ENCODE results near the gene CPNE5. TPM values are rescaled to one million over a fixed set of nuclear protein-coding genes. Genes with fewer than 3 reads are reported as not detected.

CPNE5 gene
- total RNA-seq, 2 experiments from 2014 or later: 4.0 TPM

DNA sequence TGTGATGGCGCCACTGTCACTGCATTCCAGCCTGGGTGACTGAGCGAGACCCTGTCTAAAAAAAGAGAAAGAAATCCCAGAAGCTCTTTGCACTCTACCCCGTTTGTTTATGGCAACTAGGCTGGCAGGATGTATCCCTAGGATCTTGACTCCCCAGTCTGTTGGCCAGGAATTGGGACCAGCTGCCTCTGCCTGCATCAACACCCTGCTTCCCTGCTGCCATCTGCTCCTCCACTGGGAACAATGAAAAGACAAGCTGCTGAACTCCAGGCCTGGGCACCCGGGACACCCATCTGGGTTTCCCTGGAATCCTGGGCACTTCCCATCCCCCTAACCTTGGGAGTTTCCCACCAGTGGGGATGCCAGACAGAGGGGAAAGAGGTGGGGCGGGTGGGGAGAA is 64.9 kb downstream of the CPNE5 start:
- Mint-ChIP-seq H3K27ac (no peak overlapping the region), H3K9me3 (no peaks in the 10 kb centered on the region), H3K36me3 (ENCODE audit: low read depth) (no peaks in the 10 kb centered on the region), H3K4me1 (peaks cover 27% of the 10 kb centered on the region), H3K4me3 (no peak overlapping the region), H3K27me3 (peaks cover 18% of the 10 kb centered on the region)
- CTCF ChIA-PET: interaction anchor here (0.7 to 12.1 kb wide), 3 partner anchors 9 to 244 kb away, joined by 3 to 327 read pairs (median 4); no protein-coding TSS in a partner anchor
- POLR2A ChIA-PET: no interaction called here
- no peak for DNase-seq

DNA sequence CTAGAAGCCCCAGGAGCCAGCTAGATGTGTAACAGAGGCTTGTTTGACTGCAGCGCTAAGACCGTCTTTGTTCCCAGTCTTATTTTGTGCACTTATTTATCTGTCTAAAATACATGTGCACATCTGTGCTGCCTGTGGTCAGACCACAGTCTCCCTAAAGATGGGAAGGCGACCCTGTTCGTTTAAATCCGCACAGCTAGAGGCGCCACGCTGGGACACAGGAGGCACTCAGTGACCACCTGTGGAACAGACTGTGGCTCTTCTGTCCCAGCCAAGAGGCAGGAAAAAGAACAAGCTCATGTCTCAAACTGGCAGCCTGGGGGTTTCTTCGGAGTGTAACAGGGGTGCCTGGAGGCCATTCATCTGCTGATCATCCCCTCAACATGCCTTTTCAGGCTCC is 66.8 kb downstream of the CPNE5 start:
- H3K9me3 Mint-ChIP-seq: no peaks in the 10 kb centered on the region
- no peak for DNase-seq
- CTCF ChIA-PET: interaction anchor here (1.0 to 12.1 kb wide), 2 partner anchors 11 to 113 kb away, joined by 3 to 327 read pairs; no protein-coding TSS in a partner anchor
- POLR2A ChIA-PET: interaction anchor here (1.0 to 1.4 kb wide), 3 partner anchors 10 to 80 kb away, joined by 3 to 6 read pairs (median 4); no protein-coding TSS in a partner anchor
- no peak overlapping the region for H3K4me3 Mint-ChIP-seq
- no peaks in the 10 kb centered on the region for H3K36me3 Mint-ChIP-seq (ENCODE audit: low read depth)
- peaks cover 40% of the 10 kb centered on the region for H3K4me1 Mint-ChIP-seq
- no peak overlapping the region for H3K27ac Mint-ChIP-seq
- H3K27me3 Mint-ChIP-seq: peaks cover 11% of the 10 kb centered on the region

DNA sequence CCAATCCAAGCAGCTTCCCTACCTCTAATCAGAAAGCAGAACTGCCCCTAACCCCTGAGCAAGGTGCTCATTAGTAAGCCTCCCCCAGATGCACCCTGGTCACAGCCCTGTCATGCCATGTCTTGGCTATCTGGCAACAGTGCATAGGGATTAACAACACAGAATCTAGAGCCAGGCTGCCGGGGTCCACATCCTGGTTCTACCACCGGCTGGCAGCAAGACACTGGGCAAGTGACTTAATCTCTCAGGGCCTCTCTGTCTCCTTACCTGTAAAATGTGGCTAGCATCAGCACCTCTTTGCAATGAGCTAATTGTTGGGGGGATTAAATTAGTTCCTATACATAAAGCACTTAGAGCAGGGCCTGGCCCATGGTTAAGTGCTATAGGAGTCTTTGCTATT is 68.1 kb downstream of the CPNE5 start:
- H3K4me1 Mint-ChIP-seq: peaks cover 45% of the 10 kb centered on the region

DNA sequence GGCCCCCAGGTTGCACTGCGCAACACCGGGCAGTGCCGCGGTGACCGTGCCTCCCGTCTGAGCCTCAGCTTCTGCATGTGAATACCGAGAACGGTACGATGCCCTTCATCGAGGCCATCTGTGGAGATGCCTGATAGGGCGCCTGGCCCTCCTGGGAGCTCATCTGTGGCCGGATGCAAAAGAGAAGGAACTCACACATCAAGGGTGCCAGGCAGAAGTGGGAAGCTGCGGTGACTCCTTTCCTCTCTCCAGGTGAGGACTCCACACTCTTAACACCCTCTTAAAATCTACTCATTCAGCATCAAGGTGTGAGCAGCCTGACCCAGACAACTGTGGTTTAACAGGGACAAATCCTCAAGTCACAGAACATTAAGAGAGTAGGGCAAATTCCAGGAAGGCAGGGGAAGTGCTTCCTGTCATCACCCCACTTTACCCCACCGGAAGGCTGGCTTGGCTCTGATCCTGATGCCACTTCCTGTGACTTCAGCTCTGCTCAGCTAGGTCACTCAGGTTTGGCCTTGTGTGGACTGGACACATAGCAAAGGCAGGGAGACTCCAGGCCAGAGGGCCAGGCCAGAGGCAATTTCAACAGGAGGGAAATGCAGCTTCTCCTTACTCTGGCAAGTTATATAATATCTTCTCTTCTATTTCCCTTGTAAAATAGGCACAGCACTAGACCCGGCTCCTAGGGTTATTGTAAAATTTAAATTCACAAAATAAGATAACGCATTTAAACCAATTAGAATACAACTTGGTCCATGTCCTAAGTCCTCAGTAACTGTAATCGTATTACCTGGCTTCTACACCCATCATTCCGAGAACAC is 69.4 kb downstream of the CPNE5 start:
- H3K4me1 Mint-ChIP-seq: peaks cover 48% of the 10 kb centered on the region
- no peaks in the 10 kb centered on the region for H3K9me3 Mint-ChIP-seq
- peak overlapping the region; percentile 83 for H3K27ac Mint-ChIP-seq
- peak overlapping the region; percentile 52 for H3K4me3 Mint-ChIP-seq
- no peaks in the 10 kb centered on the region for H3K27me3 Mint-ChIP-seq
- ChIA-PET CTCF (interaction anchor here (1.0 to 12.1 kb wide), 13 partner anchors 10 to 440 kb away, joined by 3 to 327 read pairs (median 11); partner anchors contain the start of genes MTCH1 and PPIL1), POLR2A (interaction anchor here (0.7 to 8.5 kb wide), 9 partner anchors 11 to 216 kb away, joined by 3 to 83 read pairs (median 5); partner anchors contain the start of genes MTCH1 and PPIL1)
- H3K36me3 Mint-ChIP-seq (ENCODE audit: low read depth): no peaks in the 10 kb centered on the region
- peak; percentile 64 for DNase-seq

More for the DNA sequence above, 68.1 kb downstream of the CPNE5 start:
- no peak overlapping the region for H3K4me3 Mint-ChIP-seq
- POLR2A ChIA-PET: interaction anchor here (1.0 to 8.5 kb wide), 3 partner anchors 10 to 115 kb away, joined by 3 to 83 read pairs (median 4); partner anchors contain the start of gene C6orf89
- no peaks in the 10 kb centered on the region for H3K36me3 Mint-ChIP-seq (ENCODE audit: low read depth)
- CTCF ChIA-PET: interaction anchor here (0.8 to 12.1 kb wide), 5 partner anchors 12 to 438 kb away, joined by 4 to 327 read pairs (median 42); no protein-coding TSS in a partner anchor
- no peaks in the 10 kb centered on the region for H3K9me3 Mint-ChIP-seq
- peak overlapping the region; percentile 83 for H3K27ac Mint-ChIP-seq
- no peak for DNase-seq
- H3K27me3 Mint-ChIP-seq: peaks cover 3% of the 10 kb centered on the region

DNA sequence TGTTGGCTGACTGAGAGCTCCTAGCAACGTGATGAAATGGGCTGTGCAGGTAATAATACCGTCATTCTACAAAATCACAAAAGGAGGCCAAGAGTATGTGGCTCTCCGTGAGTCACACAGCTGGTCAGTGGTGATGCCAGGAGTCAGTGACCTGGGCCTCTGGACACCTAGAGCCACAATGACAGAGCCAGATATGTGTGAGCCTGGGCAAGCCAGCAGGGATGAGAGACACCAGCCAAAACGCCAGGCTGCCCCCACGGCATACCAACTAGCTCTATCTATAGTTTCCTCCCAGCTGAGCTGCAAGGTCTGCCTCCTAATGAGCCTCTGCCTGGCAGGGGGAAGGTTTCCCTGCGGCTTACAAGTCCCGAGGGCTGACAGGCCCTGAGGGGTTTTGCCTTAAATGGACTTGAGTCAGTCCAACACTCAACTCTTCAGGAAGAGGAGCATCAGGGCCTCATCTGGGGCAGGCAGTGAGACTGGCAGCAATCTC is 70.0 kb downstream of the CPNE5 start:
- H3K4me1 Mint-ChIP-seq: peaks cover 48% of the 10 kb centered on the region
- H3K36me3 Mint-ChIP-seq (ENCODE audit: low read depth): no peaks in the 10 kb centered on the region
- CTCF ChIA-PET: interaction anchor here (1.0 to 12.1 kb wide), 13 partner anchors 10 to 440 kb away, joined by 3 to 327 read pairs (median 11); partner anchors contain the start of genes MTCH1 and PPIL1
- no peaks in the 10 kb centered on the region for H3K9me3 Mint-ChIP-seq
- POLR2A ChIA-PET: interaction anchor here (0.7 to 8.5 kb wide), 12 partner anchors 10 to 395 kb away, joined by 3 to 83 read pairs (median 4); partner anchors contain the start of genes MTCH1 and PPIL1
- H3K27me3 Mint-ChIP-seq: no peaks in the 10 kb centered on the region
- DNase-seq: no peak
- H3K4me3 Mint-ChIP-seq: peak overlapping the region; percentile 52
- peak overlapping the region; percentile 83 for H3K27ac Mint-ChIP-seq

DNA sequence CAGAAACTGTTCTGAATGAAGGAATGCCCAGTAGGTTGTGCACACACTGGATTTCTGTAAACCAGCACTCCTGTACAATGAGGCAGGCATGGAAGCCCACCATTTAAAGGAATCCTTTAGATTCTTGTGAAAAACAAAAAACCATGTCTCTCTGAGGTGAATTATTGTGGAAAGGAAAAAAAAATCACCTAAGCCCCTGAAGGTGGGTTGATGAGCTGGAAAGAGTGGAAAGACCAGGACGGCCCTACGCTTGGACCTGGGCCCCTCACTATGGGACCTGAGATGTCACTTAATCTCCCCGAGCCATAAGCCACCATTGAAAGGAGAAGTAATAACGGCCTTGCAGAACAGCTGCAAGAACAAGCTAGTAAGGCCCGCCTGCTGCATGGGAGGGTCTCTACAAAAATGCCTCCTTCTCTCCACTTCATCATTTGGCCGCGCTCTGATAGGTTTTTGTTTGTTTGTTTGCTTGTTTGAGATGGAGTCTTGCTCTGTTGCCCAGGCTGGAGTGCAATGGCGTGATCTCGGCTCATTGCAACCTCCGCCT is 72.8 kb downstream of the CPNE5 start:
- Mint-ChIP-seq H3K9me3 (no peaks in the 10 kb centered on the region), H3K36me3 (ENCODE audit: low read depth) (no peaks in the 10 kb centered on the region), H3K4me1 (peaks cover 46% of the 10 kb centered on the region), H3K27me3 (no peaks in the 10 kb centered on the region), H3K4me3 (no peak overlapping the region), H3K27ac (no peak overlapping the region)
- DNase-seq: no peak
- ChIA-PET CTCF (interaction anchor here (0.6 to 12.1 kb wide), 23 partner anchors 10 to 548 kb away, joined by 3 to 327 read pairs (median 5); partner anchors contain the start of genes C6orf89 and PPIL1), POLR2A (interaction anchor here (1.8 to 8.5 kb wide), 3 partner anchors 11 to 252 kb away, joined by 9 to 83 read pairs (median 12); no protein-coding TSS in a partner anchor)

DNA sequence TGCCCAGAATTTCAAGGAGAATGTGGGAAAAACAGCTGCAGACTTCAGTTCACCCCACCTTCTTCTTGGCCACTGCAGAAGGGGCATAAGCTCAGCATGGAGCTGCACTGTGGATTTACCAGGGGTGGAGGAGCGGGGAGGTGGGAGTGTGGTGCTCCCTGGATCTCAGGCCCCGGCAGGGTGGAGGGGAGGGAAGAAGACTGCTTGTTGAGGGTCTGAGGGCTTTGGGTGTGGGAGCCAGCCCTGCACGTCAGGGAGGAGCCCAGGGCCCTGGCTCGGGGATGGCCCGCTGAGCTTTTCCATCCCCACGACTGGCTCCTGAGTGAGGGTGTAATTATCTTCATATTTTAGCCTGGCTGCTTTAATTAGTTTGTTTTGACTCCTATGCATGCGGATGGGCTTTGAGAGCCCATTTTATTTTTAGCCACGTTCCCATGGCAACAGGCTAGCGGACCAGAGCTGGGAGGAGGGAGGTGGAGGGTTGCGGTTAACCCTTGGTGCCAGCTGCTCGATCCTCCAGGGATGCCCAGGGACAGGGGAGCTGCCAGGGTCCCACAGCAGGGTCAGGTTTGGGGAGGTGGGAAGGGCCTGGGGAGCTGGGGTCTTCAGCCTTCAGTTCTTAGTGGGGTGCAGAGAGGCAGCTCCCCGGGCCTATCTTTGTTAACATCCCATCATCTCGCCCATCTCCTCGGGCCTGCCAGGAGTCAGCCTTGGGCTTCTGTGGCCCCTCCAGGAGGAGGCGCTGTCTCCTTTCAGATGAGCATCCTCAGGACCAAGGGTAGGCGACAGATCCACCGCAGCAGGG is 73.4 kb downstream of the CPNE5 start:
- peaks cover 39% of the 10 kb centered on the region for H3K4me1 Mint-ChIP-seq
- no peak overlapping the region for H3K4me3 Mint-ChIP-seq
- peak; percentile 87 for DNase-seq
- H3K27ac Mint-ChIP-seq: no peak overlapping the region
- ChIA-PET POLR2A (interaction anchor here (0.8 to 8.5 kb wide), 4 partner anchors 10 to 552 kb away, joined by 3 to 83 read pairs (median 10); no protein-coding TSS in a partner anchor), CTCF (interaction anchor here (0.6 to 12.1 kb wide), 28 partner anchors 11 to 450 kb away, joined by 3 to 327 read pairs (median 4); partner anchors contain the start of genes C6orf89 and PPIL1)
- no peaks in the 10 kb centered on the region for H3K36me3 Mint-ChIP-seq (ENCODE audit: low read depth)
- no peaks in the 10 kb centered on the region for H3K27me3 Mint-ChIP-seq
- no peaks in the 10 kb centered on the region for H3K9me3 Mint-ChIP-seq

DNA sequence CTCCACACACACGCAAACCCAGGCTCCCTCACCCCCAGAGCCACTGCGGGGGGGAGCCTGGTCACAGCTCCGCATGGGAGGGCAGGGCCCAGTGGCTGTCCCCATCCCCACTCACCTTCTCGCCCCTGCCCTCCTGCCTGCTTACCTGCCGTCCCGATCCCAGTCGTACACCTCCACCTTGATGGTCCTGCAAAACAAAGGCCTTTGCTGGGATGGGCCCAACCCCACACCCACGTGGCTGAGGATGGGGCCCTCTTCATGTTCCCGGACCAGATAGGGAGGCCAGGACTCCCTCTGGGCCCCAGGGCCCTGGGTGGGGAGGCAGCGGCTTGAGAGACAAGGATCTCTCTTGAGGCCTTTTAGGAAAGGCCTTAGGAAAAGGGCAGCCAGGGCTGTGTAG is 74.1 kb downstream of the CPNE5 start:
- Mint-ChIP-seq H3K27ac (no peak overlapping the region), H3K9me3 (no peaks in the 10 kb centered on the region), H3K4me3 (no peak overlapping the region), H3K4me1 (peaks cover 33% of the 10 kb centered on the region), H3K27me3 (no peaks in the 10 kb centered on the region), H3K36me3 (ENCODE audit: low read depth) (no peaks in the 10 kb centered on the region)
- POLR2A ChIA-PET: interaction anchor here (0.8 to 8.5 kb wide), 2 partner anchors 16 to 552 kb away, joined by 3 to 83 read pairs; no protein-coding TSS in a partner anchor
- CTCF ChIA-PET: interaction anchor here (0.6 to 12.1 kb wide), 15 partner anchors 10 to 254 kb away, joined by 3 to 327 read pairs (median 5); partner anchors contain the start of gene PPIL1
- DNase-seq: no peak

DNA sequence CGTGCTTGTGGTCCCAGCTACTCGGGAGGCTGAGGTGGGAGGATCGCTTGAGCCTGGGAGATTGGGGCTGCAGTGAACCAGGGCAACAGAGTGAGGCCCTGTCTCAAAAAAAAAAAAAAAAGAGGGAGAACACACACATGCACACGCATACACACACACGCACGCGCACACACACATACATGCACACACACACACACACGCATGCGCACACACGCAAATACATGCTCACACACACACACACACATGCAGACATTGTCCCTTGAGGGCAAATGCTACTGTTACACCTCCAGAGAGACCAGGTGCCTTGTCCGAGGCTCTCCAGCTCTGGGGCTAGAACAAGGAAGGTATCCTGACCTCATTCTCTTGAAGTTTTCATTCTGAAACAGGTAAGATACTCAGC is 77.1 kb downstream of the CPNE5 start:
- no peak for DNase-seq
- H3K36me3 Mint-ChIP-seq (ENCODE audit: low read depth): no peaks in the 10 kb centered on the region
- peaks cover 27% of the 10 kb centered on the region for H3K4me1 Mint-ChIP-seq
- POLR2A ChIA-PET: interaction anchor here (1.6 kb wide), 1 partner anchor 164 kb away, joined by 7 read pairs; no protein-coding TSS in a partner anchor
- CTCF ChIA-PET: interaction anchor here (0.6 to 10.7 kb wide), 5 partner anchors 20 to 256 kb away, joined by 3 to 174 read pairs (median 10); no protein-coding TSS in a partner anchor
- H3K27ac Mint-ChIP-seq: no peak overlapping the region
- no peaks in the 10 kb centered on the region for H3K9me3 Mint-ChIP-seq
- H3K27me3 Mint-ChIP-seq: no peaks in the 10 kb centered on the region
- no peak overlapping the region for H3K4me3 Mint-ChIP-seq

DNA sequence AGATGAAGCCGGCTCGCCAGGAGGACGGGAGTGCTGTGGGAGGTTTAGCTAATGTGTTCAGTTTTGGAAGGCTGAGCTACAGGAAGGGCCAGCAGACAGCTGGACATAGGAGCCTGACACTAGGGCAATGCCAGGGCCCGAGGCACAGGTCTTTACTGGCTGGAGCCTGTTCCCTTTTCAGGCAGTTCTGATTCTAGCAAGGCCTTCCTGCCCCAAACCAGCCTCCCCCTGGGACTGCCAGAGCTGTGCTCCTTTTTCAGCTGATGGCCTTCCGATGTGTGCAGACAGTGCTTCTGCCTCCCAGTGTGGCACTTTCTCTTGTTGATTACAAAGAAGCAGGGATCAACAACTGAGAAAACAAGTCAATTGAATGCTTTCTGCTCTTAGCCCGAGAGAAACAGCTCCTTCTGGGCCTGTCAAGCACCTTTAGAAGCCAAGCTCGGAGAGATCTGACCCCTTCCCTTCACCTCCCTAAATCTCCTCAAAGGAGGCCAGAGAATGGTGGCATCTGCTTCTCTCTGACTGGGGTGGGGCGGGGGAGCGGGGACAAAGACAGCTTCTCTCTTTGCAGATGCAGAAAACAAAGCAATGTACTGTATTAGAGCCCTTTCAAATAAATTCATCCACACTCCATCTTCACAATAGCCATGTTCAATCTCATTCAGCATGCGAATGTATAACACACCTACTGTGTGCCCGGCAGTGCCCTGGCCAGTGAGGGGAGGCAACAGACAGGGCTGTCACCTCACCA is 78.4 kb downstream of the CPNE5 start:
- Mint-ChIP-seq H3K4me1 (peaks cover 32% of the 10 kb centered on the region), H3K27me3 (no peaks in the 10 kb centered on the region), H3K36me3 (ENCODE audit: low read depth) (no peaks in the 10 kb centered on the region), H3K4me3 (no peak overlapping the region), H3K9me3 (no peaks in the 10 kb centered on the region), H3K27ac (no peak overlapping the region)
- DNase-seq: no peak
- POLR2A ChIA-PET: interaction anchor here (1.1 to 1.6 kb wide), 2 partner anchors 26 to 163 kb away, joined by 3 to 7 read pairs; no protein-coding TSS in a partner anchor
- CTCF ChIA-PET: interaction anchor here (0.6 to 10.7 kb wide), 13 partner anchors 9 to 257 kb away, joined by 3 to 174 read pairs (median 7); partner anchors contain the start of gene CDKN1A

Measured in activated CD4-positive, alpha-beta memory T cell treated with anti-CD3 and anti-CD28 coated beads, Interleukin-2, amount 10 ng/mL, durations not matched to agents 7 days and 5 days (primary cell).